ENCODE data around the gene TMEM237.
"Not testable (repeated sequence)": the region's sequence is repeated elsewhere in the genome, so short reads cannot be mapped to it uniquely, and the experiment has no call there.

The TMEM237 gene

GRCh38 chr2:201643216-201643890 is at the start of gene TMEM237:
Gene TMEM237 (minus strand): TSS chr2:201643503. CDS start chr2:201643400, 103 bp downstream.
- Mint-ChIP-seq H3K4me1 (peaks cover 13% of the 10 kb centered on the region), H3K27me3 (no peaks in the 10 kb centered on the region), H3K9me3 (no peaks in the 10 kb centered on the region), H3K27ac (peak within 1 kb of the TSS; percentile 93), H3K36me3 (no peaks in the 10 kb centered on the region), H3K4me3 (peak within 1 kb of the TSS; percentile 93)
- peak; percentile 77 for ATAC-seq

- Mint-ChIP-seq H3K27ac (no peak overlapping the region), H3K27me3 (peaks cover 31% of the 10 kb centered on the region), H3K4me3 (no peak overlapping the region), H3K36me3 (no peaks in the 10 kb centered on the region), H3K4me1 (no peaks in the 10 kb centered on the region), H3K9me3 (no peaks in the 10 kb centered on the region)
- no peak for ATAC-seq
Observed at GRCh38 chr2:201685156-201685555, 41.9 kb upstream of the TMEM237 start.

- H3K27ac Mint-ChIP-seq = no peak overlapping the region
- no peak for ATAC-seq
- H3K9me3 Mint-ChIP-seq = no peaks in the 10 kb centered on the region
- no peaks in the 10 kb centered on the region for H3K36me3 Mint-ChIP-seq
- H3K27me3 Mint-ChIP-seq = peaks cover 31% of the 10 kb centered on the region
- H3K4me3 Mint-ChIP-seq = no peak overlapping the region
- no peaks in the 10 kb centered on the region for H3K4me1 Mint-ChIP-seq
Observed at GRCh38 chr2:201680743-201681142, 37.4 kb upstream of the TMEM237 start.

GRCh38 chr2:201678401-201678800 is 35.1 kb upstream of the TMEM237 start:
- no peak overlapping the region for H3K27ac Mint-ChIP-seq
- H3K4me3 Mint-ChIP-seq = no peak overlapping the region
- no peaks in the 10 kb centered on the region for H3K9me3 Mint-ChIP-seq
- H3K27me3 Mint-ChIP-seq = peaks cover 21% of the 10 kb centered on the region
- no peaks in the 10 kb centered on the region for H3K36me3 Mint-ChIP-seq
- H3K4me1 Mint-ChIP-seq = no peaks in the 10 kb centered on the region
- no peak for ATAC-seq

- Mint-ChIP-seq H3K4me1 (no peaks in the 10 kb centered on the region), H3K9me3 (no peaks in the 10 kb centered on the region), H3K27ac (no peak overlapping the region), H3K27me3 (peaks cover 22% of the 10 kb centered on the region), H3K36me3 (no peaks in the 10 kb centered on the region), H3K4me3 (no peak overlapping the region)
- ATAC-seq = no peak
Observed at GRCh38 chr2:201675454-201675853, 32.2 kb upstream of the TMEM237 start.

GRCh38 chr2:201674794-201675193 is 31.5 kb upstream of the TMEM237 start:
- Mint-ChIP-seq H3K4me3 (no peak overlapping the region), H3K9me3 (no peaks in the 10 kb centered on the region), H3K36me3 (no peaks in the 10 kb centered on the region), H3K4me1 (no peaks in the 10 kb centered on the region), H3K27ac (no peak overlapping the region), H3K27me3 (peaks cover 22% of the 10 kb centered on the region)
- no peak for ATAC-seq

GRCh38 chr2:201674298-201674697 is 31.0 kb upstream of the TMEM237 start:
- Mint-ChIP-seq H3K4me3 (no peak overlapping the region), H3K27ac (no peak overlapping the region), H3K36me3 (no peaks in the 10 kb centered on the region), H3K27me3 (peaks cover 22% of the 10 kb centered on the region), H3K4me1 (no peaks in the 10 kb centered on the region), H3K9me3 (no peaks in the 10 kb centered on the region)
- ATAC-seq = no peak

GRCh38 chr2:201673546-201673945 is 30.2 kb upstream of the TMEM237 start:
- no peaks in the 10 kb centered on the region for H3K9me3 Mint-ChIP-seq
- H3K27ac Mint-ChIP-seq = no peak overlapping the region
- peaks cover 22% of the 10 kb centered on the region for H3K27me3 Mint-ChIP-seq
- no peaks in the 10 kb centered on the region for H3K4me1 Mint-ChIP-seq
- ATAC-seq = no peak
- H3K36me3 Mint-ChIP-seq = no peaks in the 10 kb centered on the region
- no peak overlapping the region for H3K4me3 Mint-ChIP-seq

- H3K36me3 Mint-ChIP-seq, H3K27ac Mint-ChIP-seq, H3K9me3 Mint-ChIP-seq, H3K4me3 Mint-ChIP-seq, H3K4me1 Mint-ChIP-seq, ATAC-seq: not testable (repeated sequence)
- peaks cover 22% of the 10 kb centered on the region for H3K27me3 Mint-ChIP-seq
Observed at GRCh38 chr2:201671205-201671604, 27.9 kb upstream of the TMEM237 start.

- Mint-ChIP-seq H3K9me3 (no peaks in the 10 kb centered on the region), H3K36me3 (no peaks in the 10 kb centered on the region), H3K4me1 (no peaks in the 10 kb centered on the region), H3K27me3 (peaks cover 22% of the 10 kb centered on the region), H3K27ac (no peak overlapping the region), H3K4me3 (no peak overlapping the region)
- ATAC-seq = no peak
Observed at GRCh38 chr2:201669865-201670264, 26.6 kb upstream of the TMEM237 start.

- no peak overlapping the region for H3K27ac Mint-ChIP-seq
- H3K4me1 Mint-ChIP-seq = no peaks in the 10 kb centered on the region
- no peak overlapping the region for H3K4me3 Mint-ChIP-seq
- peaks cover 22% of the 10 kb centered on the region for H3K27me3 Mint-ChIP-seq
- no peaks in the 10 kb centered on the region for H3K36me3 Mint-ChIP-seq
- no peaks in the 10 kb centered on the region for H3K9me3 Mint-ChIP-seq
- ATAC-seq = peak; percentile 50
Observed at GRCh38 chr2:201668402-201668910, 25.2 kb upstream of the TMEM237 start.

- Mint-ChIP-seq H3K9me3 (no peaks in the 10 kb centered on the region), H3K27ac (no peak overlapping the region), H3K36me3 (no peaks in the 10 kb centered on the region), H3K4me3 (no peak overlapping the region), H3K27me3 (no peaks in the 10 kb centered on the region), H3K4me1 (no peaks in the 10 kb centered on the region)
- ATAC-seq = no peak
Observed at GRCh38 chr2:201664334-201664733, 21.0 kb upstream of the TMEM237 start.

GRCh38 chr2:201661366-201661765 is 18.1 kb upstream of the TMEM237 start:
- H3K9me3 Mint-ChIP-seq = no peaks in the 10 kb centered on the region
- H3K27me3 Mint-ChIP-seq = peaks cover 6% of the 10 kb centered on the region
- H3K4me1 Mint-ChIP-seq = no peaks in the 10 kb centered on the region
- ATAC-seq = no peak
- no peak overlapping the region for H3K27ac Mint-ChIP-seq
- H3K36me3 Mint-ChIP-seq = no peaks in the 10 kb centered on the region
- no peak overlapping the region for H3K4me3 Mint-ChIP-seq

- Mint-ChIP-seq H3K4me1 (no peaks in the 10 kb centered on the region), H3K36me3 (no peaks in the 10 kb centered on the region)
Observed at GRCh38 chr2:201660293-201660895, 17.1 kb upstream of the TMEM237 start.

GRCh38 chr2:201656740-201657139 is 13.4 kb upstream of the TMEM237 start:
- peaks cover 30% of the 10 kb centered on the region for H3K27me3 Mint-ChIP-seq
- no peak for ATAC-seq
- H3K4me3 Mint-ChIP-seq = no peak overlapping the region
- H3K9me3 Mint-ChIP-seq = no peaks in the 10 kb centered on the region
- H3K4me1 Mint-ChIP-seq = no peaks in the 10 kb centered on the region
- no peaks in the 10 kb centered on the region for H3K36me3 Mint-ChIP-seq
- no peak overlapping the region for H3K27ac Mint-ChIP-seq

More at GRCh38 chr2:201660293-201660895, 17.1 kb upstream of the TMEM237 start:
- no peaks in the 10 kb centered on the region for H3K9me3 Mint-ChIP-seq
- no peak overlapping the region for H3K27ac Mint-ChIP-seq
- peaks cover 9% of the 10 kb centered on the region for H3K27me3 Mint-ChIP-seq
- no peak overlapping the region for H3K4me3 Mint-ChIP-seq
- ATAC-seq = no peak

- Mint-ChIP-seq H3K4me3 (no peak overlapping the region), H3K9me3 (no peaks in the 10 kb centered on the region), H3K27ac (no peak overlapping the region), H3K27me3 (peaks cover 34% of the 10 kb centered on the region), H3K4me1 (no peaks in the 10 kb centered on the region), H3K36me3 (no peaks in the 10 kb centered on the region)
- no peak for ATAC-seq
Observed at GRCh38 chr2:201656102-201656501, 12.8 kb upstream of the TMEM237 start.
